Measurements from ENCODE around the gene CXCL10.
A peak's percentile ranks its signal among the peaks of the same experiment; 100 is the strongest.

Gene CXCL10

GRCh38 chr4:76023389-76023788 lies at the start of gene CXCL10:
CXCL10 (minus strand) TSS chr4:76023497; CDS start chr4:76023431, 66 bp downstream.
- FAIRE-seq (no peak), DNase-seq (ENCODE audit: insufficient read length, low spot score) (no peak)
- TF ChIP-seq CTCF (IDR thresholded peaks at IDR 0.05; ENCODE audit: insufficient read depth, missing control alignments) = no peak

- FAIRE-seq = no peak
- DNase-seq (ENCODE audit: insufficient read length, low spot score) = peak; percentile 20
- TF ChIP-seq CTCF (IDR thresholded peaks at IDR 0.05; ENCODE audit: insufficient read depth, missing control alignments) = no peak
Observed at GRCh38 chr4:76072760-76073159, 49.5 kb upstream of the CXCL10 start.

- DNase-seq (ENCODE audit: insufficient read length, low spot score) (peak; percentile 22), FAIRE-seq (peak; percentile 80)
- peak; percentile 92 for TF ChIP-seq CTCF (IDR thresholded peaks at IDR 0.05; ENCODE audit: insufficient read depth, missing control alignments)
Observed at GRCh38 chr4:76067652-76068286, 44.5 kb upstream of the CXCL10 start.

- DNase-seq (ENCODE audit: insufficient read length, low spot score) = no peak
Observed at GRCh38 chr4:76066546-76066945, 43.2 kb upstream of the CXCL10 start.

GRCh38 chr4:76061982-76062381 lies 38.7 kb upstream of the CXCL10 start:
- FAIRE-seq (no peak), DNase-seq (ENCODE audit: insufficient read length, low spot score) (no peak)
- no peak for TF ChIP-seq CTCF (IDR thresholded peaks at IDR 0.05; ENCODE audit: insufficient read depth, missing control alignments)

More at GRCh38 chr4:76066546-76066945, 43.2 kb upstream of the CXCL10 start:
- no peak for TF ChIP-seq CTCF (IDR thresholded peaks at IDR 0.05; ENCODE audit: insufficient read depth, missing control alignments)
- no peak for FAIRE-seq

GRCh38 chr4:76061421-76061820 lies 38.1 kb upstream of the CXCL10 start:
- DNase-seq (ENCODE audit: insufficient read length, low spot score) (no peak), FAIRE-seq (no peak)
- TF ChIP-seq CTCF (IDR thresholded peaks at IDR 0.05; ENCODE audit: insufficient read depth, missing control alignments) = no peak

GRCh38 chr4:76060506-76060905 lies 37.2 kb upstream of the CXCL10 start:
- DNase-seq (ENCODE audit: insufficient read length, low spot score) (no peak), FAIRE-seq (no peak)
- TF ChIP-seq CTCF (IDR thresholded peaks at IDR 0.05; ENCODE audit: insufficient read depth, missing control alignments) = no peak

Data from D721Med (cell line).